Right renal pelvis (tissue), 4 donors: ENCODE data around the gene ADCY2. TPM values are rescaled to one million over a fixed set of nuclear protein-coding genes. Genes with fewer than 3 reads are reported as not detected.
A peak's percentile ranks its signal among the peaks of the same experiment; 100 is the strongest.

Source experiments
- DNase-seq, 4 donors: peaks; one replicate each; pipeline ENCODE4 v3.0.0-alpha.2; 2013; ENCODE audit warnings: low read depth in 4 of 4, low spot score in 3 of 4, missing footprints in 1 of 4
- polyA plus RNA-seq, 4 donors: library from polyadenylated mRNA; unstranded; fragments of 120-200 nt; gene quantifications; one replicate each; pipeline ENCODE4 v1.2.1, GENCODE V29; 2013; ENCODE audit not compliant: insufficient read length in 4 of 4

Gene ADCY2
- polyA plus RNA-seq, 4 donors, result 4.3 to 6.7 (median 5.7) TPM

DNA sequence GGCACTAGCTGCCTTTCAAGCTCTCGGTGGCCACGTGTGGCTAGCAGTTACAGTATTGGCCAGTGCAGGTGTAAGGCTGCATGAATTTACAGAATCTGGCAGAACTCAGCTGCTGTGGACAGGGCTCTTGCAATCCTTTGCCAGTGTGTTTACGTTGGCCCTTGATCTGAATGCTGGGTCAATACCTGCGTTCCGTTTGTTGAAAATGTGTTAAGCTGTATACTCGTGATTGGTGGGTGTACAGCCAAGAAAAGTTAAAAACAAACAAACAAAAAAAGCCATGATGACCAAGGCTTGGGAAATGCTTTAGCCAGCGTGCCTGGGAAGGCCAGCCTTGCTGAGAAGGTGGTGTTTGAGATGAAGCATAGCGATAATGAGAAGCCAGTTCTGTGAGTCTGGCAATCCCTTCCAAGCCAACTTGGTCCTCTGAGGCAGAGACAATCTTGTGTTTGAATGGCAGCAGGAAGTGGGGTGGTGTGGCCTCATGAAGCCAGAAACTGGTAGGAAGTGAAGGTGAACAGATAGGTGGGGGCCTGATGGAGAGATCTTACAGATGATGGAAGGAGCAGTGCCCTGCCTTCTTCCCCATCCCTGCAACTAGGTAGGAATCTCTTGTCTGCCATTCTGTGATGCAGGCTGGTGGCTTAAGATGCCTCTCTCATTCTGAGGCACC is 455.8 kb downstream of the ADCY2 start:
- no peak for DNase-seq

DNA sequence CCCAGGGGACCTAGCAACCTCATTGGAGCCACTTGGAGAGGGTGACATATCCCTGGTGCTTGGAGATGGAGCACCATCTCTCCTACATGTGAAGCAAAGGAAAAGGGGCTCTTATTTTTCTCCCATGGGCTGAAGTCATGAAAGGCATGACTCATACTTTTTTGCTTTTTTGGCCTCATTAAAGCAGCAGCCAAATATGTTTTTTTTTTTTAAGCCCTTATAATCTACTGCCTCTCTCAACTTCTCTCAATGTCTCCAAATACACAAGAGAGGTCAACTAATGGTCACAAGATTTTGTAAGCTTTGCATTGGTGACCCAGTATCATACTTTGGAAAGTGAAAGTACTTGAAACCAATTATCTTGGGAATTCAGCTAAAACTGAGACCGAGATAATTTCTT is 456.6 kb downstream of the ADCY2 start:
- DNase-seq, result no peak

DNA sequence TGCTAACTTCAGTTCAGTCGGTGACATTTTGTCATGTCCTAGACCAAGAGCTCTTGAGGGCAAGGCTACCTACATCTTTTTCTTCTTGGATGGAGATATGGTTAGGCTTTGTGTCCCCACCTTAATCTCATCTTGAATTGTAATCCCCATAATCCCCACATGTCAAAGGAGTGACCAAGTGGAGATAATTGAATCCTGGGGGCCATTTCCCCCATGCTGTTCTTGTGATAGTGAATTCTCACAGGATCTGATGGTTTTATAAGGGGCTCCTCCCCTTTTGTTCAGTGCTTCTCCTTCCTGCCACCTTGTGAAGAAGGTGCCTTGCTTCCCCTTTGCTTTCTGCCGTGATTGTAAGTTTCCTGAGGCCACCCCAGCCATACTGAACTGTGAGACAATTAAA is 457.1 kb downstream of the ADCY2 start:
- no peak for DNase-seq

DNA sequence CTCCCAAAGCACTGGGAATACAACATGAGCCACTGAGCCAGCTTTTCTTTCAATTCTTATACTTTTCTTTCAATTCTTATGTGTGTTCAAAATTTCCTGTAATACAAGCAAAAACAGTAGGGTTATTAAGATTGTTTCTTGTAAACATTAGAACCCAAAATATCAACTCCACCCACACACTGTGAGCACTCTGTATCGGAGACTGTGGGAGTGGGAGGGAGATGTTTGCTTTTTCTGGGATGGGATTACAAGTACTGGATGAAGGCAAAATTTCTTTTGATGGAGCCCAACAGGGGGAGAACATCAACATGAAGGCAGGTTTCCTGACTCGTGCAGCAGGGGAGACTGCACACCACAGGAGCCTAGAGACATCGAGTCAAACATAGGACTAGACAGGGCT is 459.7 kb downstream of the ADCY2 start:
- DNase-seq, result no peak

DNA sequence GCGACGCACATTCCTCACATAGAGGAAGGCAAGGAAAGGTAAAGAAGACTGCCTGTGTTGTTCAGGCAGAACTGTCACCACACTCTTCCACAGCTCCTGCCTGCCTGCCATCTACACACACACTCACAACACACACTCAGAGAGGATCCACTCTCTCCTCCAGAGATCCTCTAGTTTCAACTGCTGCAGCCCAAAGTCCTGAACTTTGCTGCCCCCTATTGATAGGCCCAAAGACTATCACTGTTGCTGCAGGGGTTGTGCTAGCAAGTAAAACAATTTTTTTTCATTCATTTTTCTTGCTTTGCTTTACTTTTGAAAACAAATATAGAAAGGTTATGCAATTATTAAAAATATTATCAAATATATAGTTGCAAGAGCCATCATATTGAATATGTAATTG is 460.9 kb downstream of the ADCY2 start:
- no peak for DNase-seq

DNA sequence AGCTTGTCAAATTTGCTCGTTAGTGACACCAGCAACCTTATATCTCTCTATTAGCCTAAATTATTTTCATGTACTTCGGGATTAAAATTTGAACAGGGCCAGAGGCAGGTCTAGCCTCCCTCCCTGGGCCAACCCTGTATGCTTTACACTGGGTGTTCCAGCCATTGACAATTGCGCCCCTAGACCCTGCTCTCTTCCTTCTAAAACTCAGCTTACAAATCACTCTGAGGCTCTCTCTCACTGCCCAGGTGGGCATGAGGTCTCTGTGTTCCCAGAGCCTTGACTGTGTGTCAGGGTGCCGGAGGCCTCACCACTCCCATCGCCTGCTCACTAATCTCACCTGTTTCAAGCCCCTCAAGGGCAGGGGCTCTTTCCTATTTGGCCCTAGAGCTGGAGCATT is 461.4 kb downstream of the ADCY2 start:
- DNase-seq, result no peak

DNA sequence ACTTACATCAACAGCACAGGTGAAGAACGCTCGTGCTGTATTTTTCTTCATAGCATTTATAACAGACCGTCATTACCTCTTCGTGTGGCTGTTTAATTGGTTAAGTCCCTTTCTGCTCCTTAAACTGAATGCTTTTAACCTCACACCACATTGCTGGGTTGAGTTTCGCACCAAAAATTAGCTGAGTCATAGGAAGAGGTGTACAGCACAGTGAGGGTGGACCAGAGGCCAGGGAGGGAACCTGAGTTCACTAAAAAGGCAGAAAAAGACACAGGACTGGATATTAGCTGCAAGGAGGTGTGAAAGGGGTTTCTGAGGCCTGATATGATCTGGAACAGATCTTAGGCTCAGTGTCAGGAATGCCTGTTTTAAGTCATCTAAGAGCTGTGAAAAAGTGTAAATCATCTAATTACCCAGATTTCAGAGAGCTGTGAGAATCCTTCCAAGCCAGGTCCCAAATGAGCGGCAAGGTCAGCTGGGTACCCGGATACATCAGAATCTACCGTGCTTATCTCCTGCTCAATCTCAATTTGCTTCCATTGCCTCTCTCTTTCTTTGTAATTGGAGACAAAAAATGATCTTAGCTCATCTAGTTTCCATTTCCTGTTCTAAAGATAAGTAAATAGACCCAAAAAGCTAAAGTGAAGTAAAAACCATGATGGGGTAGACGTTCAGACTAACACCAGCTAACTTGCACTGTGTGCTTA is 462.1 kb downstream of the ADCY2 start:
- DNase-seq, result no peak

DNA sequence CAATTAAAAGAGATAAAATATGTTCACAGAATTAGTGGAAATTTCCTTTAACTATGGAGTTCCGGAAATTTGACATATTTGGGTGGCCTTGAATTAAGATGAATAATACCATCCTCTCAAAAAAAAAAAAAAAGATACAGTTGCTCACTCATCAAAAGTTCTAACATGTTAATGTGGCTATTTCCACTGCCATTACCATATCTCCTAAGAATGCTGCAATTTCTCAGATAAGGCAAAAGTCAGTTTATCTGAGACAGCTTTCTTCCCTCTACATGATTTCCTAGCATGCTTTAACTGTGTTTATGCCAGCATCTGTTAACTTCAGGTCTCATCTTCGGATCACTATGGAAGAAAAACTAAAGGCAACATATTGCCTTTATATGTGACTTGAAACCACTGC is 470.3 kb downstream of the ADCY2 start:
- no peak for DNase-seq

DNA sequence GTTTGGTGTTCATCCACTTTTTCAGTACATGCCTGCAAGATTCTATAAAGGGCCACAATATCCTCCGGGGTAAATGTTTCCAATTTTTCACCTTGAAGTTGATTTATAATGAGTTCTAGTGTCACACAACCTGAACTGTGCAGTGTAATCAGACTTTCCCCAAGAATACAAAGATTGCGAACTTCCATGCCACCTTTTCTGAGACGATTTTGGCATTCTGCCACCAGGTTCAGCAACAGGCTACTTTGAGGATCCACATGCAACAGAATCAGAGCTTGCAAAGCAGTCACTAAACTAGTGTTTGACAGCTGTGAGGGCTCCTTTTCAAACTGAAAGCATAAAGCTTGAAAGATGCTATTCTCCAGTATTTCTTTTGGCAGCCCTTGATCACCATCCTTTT is 471.3 kb downstream of the ADCY2 start:
- no peak for DNase-seq

DNA sequence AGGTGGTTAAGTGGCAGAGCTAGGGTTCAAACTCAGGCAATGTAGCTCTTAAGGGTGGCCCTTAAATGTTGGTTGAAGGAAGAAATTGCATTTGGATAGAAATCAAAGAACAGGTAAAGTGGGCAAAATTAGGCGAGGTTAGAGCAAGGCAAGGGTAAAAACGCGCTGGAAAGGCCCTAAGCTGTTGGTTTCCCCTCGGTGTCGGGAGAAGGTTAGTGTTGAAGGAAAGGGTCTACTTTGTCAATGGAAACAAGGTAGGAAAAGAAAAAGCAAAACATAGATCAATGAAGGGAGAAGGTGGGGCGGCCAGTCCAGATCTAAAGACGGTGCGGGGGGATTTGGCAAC is 472.5 kb downstream of the ADCY2 start:
- no peak for DNase-seq

DNA sequence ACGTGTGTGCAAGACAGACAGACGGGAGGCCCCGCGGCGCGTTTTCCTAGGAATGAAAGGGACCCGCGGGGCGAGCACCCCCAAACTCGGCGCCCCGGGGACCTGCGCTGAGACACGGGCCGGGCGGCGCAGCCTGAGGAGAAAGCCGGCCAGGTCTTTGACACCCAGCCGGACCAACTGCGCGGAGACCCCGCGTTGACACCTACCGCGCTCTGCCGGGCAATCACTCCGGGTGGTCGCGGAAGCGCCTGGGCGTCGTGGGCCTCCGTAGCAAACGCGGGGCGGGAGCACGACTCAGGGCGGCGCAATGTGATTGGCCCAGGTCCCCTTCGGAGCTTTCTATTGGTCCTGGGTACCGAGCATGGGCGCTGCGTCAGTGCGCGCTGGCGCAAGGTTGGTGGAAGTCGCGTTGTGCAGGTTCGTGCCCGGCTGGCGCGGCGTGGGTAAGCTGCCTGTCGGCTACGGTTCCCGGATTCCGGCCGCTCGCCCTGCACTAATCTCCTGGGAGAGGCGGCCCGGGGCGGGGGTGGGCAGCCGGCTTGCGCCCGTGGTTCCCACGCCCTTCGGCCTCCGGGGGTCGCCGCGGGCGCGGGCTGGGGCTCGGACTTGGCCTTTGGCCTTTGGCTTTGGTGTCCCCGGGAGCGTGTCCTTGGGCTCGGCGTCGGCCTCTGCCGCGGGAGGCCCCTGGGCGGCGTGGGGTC is 473.0 kb downstream of the ADCY2 start, which contains the start of the genes FASTKD3 and MTRR:
Gene FASTKD3 (minus strand): TSS at position 259 of the 701 bp plus-strand sequence. CDS start 948 bp downstream, outside the sequence.
Gene MTRR (plus strand): TSS at position 376 of the 701 bp plus-strand sequence. CDS start 1,647 bp downstream, outside the sequence.
- DNase-seq, result peak; percentile 79 to 86 (median 84)

DNA sequence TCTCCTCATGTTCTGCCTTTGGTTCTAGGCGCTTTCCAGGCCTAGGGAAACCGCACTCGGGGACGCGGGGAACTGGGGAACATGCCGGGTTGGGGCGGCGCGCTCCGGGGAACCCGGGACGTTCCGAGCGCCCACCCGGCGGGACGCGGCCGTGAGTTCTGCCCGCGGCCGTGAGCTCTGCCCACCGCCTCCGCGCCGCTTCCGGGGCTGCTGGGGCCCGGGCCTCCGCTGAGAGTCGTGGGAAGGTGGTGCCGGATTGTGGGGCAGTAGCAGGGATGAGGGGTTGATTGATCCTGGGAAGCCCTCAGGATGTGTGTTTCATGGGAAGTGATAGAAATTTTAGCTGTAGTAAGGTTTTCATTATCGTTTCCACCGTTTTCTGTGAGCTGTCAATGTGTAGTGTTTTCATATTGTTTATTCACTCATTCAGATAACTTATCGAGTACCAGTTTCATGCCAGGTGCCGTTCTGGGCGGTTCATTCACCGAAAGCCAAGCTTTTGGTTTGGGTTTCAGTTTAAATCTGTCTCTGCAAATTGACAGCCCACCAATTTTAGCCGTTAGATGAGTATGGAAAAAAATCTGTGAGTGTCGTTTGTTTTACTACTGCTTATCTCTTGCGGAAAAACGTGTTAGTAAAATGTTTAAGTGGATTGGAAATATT is 473.7 kb downstream of the ADCY2 start:
- no peak for DNase-seq

DNA sequence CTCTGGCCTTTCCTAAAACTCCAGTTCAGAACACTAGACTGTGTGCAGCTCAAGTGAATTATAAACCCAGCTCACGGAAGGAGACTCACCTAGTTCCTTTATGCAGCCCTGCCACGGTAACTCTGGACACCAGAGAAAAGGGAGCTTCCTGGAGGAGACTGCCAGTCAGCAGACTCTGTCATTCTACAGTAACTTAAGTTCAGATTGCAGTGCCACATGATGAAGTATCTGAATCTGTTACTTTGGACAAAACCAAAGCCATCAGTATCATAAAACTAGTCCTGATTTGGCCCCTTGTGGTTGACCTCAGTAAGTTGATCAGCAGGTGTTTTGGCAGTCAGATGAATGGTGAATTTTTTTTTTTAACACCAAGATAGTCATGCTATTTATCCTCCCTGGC is 475.7 kb downstream of the ADCY2 start:
- DNase-seq, result no peak

DNA sequence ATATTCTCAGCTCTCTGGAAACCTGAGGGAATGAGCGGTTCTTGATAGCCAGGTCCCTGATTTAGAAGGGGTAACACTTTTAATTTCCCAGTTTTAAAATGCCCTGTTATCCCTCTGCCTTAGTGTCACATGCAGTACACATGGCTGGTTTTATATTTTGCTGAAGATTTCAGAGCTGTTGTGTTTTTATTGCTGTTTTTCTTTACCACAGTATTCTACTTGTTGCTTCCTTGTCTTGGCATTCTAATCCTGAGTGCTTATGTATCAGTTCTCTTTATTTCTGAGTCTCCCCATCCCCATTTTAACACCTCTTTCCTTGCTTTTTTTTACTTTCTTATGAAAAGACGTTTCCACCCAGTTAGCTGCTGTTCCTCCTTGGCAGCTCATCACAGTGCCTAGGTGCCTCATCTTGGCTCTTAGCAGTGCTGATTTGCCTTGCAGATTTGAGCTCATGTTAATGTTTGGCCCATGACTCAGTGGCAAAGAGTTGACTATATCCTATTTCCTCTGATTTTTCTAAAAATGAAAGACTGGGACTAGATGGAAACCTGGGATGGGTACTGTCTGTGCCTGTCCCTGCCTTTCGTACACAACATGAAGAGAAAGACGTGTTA is 476.7 kb downstream of the ADCY2 start:
- no peak for DNase-seq

DNA sequence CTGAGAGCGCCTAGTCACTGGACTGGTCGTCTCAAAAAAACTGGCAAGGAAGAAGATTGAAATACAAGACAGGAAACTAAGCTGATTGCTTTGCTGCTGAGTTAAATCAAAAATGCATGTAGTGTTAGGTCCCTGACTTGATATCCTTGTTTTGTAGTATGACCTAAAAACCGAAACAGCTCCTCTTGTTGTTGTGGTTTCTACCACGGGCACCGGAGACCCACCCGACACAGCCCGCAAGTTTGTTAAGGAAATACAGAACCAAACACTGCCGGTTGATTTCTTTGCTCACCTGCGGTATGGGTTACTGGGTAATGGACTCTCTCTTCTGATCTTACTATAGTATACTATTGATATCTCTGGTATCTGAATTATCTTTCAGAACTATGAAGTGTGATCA is 477.3 kb downstream of the ADCY2 start:
- DNase-seq, result no peak

DNA sequence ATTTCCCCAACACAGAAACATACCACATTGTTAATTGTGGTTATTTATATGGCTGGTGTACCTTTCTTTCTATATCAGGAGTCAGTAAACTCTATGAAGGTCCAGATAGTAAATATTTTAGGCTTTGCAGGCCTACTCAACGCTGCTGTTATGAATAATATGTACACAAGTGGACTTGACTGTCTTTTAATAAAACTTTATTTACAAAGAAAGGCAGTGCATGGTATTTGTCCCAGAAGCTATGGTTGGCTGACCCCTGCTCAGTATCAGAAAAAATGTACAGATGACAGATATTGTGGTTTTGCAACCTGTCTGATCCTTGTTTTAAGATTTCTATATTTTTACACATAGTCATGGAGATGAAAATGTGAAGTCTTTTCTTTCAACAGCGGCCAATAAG is 478.7 kb downstream of the ADCY2 start:
- DNase-seq, result no peak

DNA sequence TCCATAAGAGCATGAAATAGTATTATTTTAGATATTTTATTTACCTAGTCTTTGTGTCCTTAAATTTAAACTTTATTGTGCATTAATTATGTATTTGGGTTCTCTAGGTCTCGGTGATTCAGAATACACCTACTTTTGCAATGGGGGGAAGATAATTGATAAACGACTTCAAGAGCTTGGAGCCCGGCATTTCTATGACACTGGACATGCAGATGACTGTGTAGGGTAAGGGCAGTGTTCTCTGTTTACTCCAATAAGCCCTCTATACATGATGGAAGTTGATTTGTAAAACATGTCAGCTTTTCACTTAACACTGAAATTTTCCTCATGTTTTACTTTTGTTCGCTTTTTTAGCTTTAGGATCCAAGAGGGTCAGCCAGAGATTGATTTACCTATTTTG is 479.2 kb downstream of the ADCY2 start:
- no peak for DNase-seq

DNA sequence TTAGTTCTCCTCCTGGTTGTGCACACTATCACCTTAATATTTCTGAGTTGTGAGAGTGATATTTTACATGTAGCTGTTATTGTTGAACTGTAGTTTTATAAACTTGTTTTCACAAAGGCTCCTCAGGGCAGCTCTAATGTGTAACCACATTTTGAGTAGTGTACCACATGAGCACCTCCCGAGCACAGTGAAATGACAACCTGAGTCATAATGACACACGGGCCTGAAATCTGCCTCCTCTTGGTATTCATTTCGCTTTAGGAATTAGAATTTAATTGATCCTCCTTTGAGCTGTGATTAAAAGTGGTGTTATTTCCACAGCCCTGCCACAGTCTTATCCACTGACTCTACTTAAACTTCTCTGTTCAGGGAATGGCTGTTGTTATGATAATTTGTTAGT is 480.9 kb downstream of the ADCY2 start:
- DNase-seq, result no peak

DNA sequence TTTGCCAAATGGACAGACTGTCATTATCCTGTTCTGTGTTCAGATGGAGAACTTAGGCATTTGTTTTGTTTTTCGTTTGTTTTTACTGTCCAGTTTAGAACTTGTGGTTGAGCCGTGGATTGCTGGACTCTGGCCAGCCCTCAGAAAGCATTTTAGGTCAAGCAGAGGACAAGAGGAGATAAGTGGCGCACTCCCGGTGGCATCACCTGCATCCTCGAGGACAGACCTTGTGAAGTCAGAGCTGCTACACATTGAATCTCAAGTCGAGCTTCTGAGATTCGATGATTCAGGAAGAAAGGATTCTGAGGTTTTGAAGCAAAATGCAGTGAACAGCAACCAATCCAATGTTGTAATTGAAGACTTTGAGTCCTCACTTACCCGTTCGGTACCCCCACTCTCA is 481.9 kb downstream of the ADCY2 start:
- no peak for DNase-seq

DNA sequence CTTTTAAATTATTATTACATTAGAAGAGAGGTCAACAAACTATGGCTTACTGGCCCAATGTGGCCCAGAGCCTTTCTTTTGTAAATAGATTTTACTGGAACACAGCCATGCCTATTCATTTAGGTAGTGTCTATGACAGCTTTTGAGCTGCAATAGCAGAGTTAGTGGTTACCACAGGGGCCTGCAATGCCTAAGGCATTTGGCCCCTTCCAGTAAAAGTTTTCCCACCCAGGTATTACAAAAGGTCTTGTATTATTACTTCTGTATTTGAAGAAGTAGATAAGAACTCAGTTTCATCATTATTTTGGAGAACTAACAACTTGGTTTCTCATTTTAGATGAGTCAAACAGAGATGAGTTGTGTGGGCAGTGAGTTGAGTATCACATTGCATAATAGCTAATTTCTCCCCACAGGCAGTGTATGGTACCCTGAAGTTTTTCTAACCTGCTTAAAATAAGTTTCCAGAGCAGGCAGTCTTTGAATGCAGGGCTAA is 482.5 kb downstream of the ADCY2 start:
- DNase-seq, result no peak
